Endothelial cell of umbilical vein (primary cell): ENCODE results near the gene LUC7L2. TPM values are rescaled to one million over a fixed set of nuclear protein-coding genes. Genes with fewer than 3 reads are reported as not detected.

Source experiments
- BruUV-seq: library from RNA; stranded (reverse); fragments of 400-500 nt; replicated peaks from 2 replicates; lab custom pipeline; 2021; lab: Mats Ljungman, UMichigan
- CTCF ChIA-PET: fragments of 300-600, 350-600 bp; sonication (Branson Sonifier 250); formaldehyde crosslinking; loops from one replicate; lab custom pipeline; 2021; ENCODE audit warnings: antibody characterized with exemption, inconsistent platforms; lab: Charles Lee
- POLR2A ChIA-PET: fragments of 300-600, 350-600 bp; sonication (Branson Sonifier 250); formaldehyde crosslinking; loops from one replicate; lab custom pipeline; 2021; ENCODE audit warnings: antibody characterized with exemption, inconsistent platforms; lab: Charles Lee
- DNase-seq: peaks from one replicate; pipeline ENCODE4 v3.0.0-alpha.2; 2011; ENCODE audit warnings: low read depth, low spot score
- FAIRE-seq: peaks from 2 replicates; lab custom pipeline; 2011; peaks lifted over from hg19 to GRCh38; lab: Jason Lieb, UNC
- H2AFZ ChIP-seq: 2 replicates; pipeline ENCODE4 v1.6.0; 2012; ENCODE audit warnings: low read depth, low read length, control low read depth, inconsistent platforms
- H3K27ac ChIP-seq: 2 replicates; pipeline ENCODE4 v1.5.1; 2011; ENCODE audit warnings: low read depth, mild to moderate bottlenecking, control low read depth, low read length, moderate library complexity; ENCODE audit not compliant: insufficient read depth
- H3K27me3 ChIP-seq, 2 experiments: 2 replicates each; pipeline versions ENCODE4 v1.6.0 to v1.6.1; 2011; ENCODE audit warnings: low read length in 2 of 2, mixed read lengths in 1 of 2; ENCODE audit not compliant: control insufficient read depth in 2 of 2, insufficient read depth in 2 of 2
- H3K36me3 ChIP-seq, 2 experiments: 2 replicates in 1 of 2; 3 replicates in 1 of 2; pipeline ENCODE4 v1.5.1; 2011; ENCODE audit warnings: low read length in 2 of 2, mild to moderate bottlenecking in 1 of 2, moderate library complexity in 1 of 2; ENCODE audit not compliant: control insufficient read depth in 2 of 2, insufficient read depth in 2 of 2; ENCODE audit errors: extremely low read depth in 1 of 2
- H3K4me1 ChIP-seq: 3 replicates; pipeline ENCODE4 v1.5.1; 2011; ENCODE audit warnings: mild to moderate bottlenecking, low read length; ENCODE audit not compliant: control insufficient read depth, insufficient read depth; ENCODE audit errors: extremely low read depth
- H3K4me2 ChIP-seq: 2 replicates; pipeline ENCODE4 v1.6.1; 2011; ENCODE audit warnings: low read length, control low read depth, mixed read lengths; ENCODE audit not compliant: insufficient read depth
- H3K4me3 ChIP-seq, 3 experiments: fragments of 200-600 bp in 1 of 3; sonication (generic), shearing (Covaris generic) in 1 of 3; replicated peaks in 1 of 3; 2 replicates each; pipeline ENCODE4 v1.5.1; 2011 to 2016; ENCODE audit warnings: control low read depth in 3 of 3, low read length in 3 of 3, mild to moderate bottlenecking in 2 of 3, inconsistent platforms in 1 of 3, low read depth in 1 of 3, moderate library complexity in 1 of 3; ENCODE audit not compliant: insufficient read depth in 1 of 3
- H3K79me2 ChIP-seq: 2 replicates; pipeline ENCODE4 v1.6.0; 2012; ENCODE audit warnings: low read length, inconsistent platforms; ENCODE audit not compliant: control insufficient read depth, insufficient read depth
- H3K9ac ChIP-seq: replicated peaks from 2 replicates; pipeline ENCODE3; 2011; ENCODE audit warnings: low read length, control low read depth; ENCODE audit not compliant: insufficient read depth; ENCODE audit errors: extremely low read depth
- H3K9me1 ChIP-seq: replicated peaks from 3 replicates; pipeline ENCODE4 v1.6.0; 2011; ENCODE audit warnings: mild to moderate bottlenecking, low read length; ENCODE audit not compliant: control insufficient read depth, insufficient read depth; ENCODE audit errors: extremely low read depth
- H3K9me3 ChIP-seq: replicated peaks from 2 replicates; pipeline ENCODE4 v1.5.1; 2012; ENCODE audit warnings: low read length, inconsistent platforms; ENCODE audit not compliant: control insufficient read depth, insufficient read depth
- H4K20me1 ChIP-seq: replicated peaks from 2 replicates; pipeline ENCODE3; 2011; ENCODE audit warnings: mild to moderate bottlenecking, low read length; ENCODE audit not compliant: control insufficient read depth, insufficient read depth; ENCODE audit errors: extremely low read depth
- EZH2 ChIP-seq: IDR thresholded peaks from 2 replicates; pipeline ENCODE4 v1.6.1; 2012; ENCODE audit warnings: borderline replicate concordance, low read depth, mild to moderate bottlenecking, moderate library complexity, low read length, inconsistent platforms; ENCODE audit not compliant: severe bottlenecking
- FOS ChIP-seq: IDR thresholded peaks from 2 replicates; pipeline ENCODE4 v1.6.1; 2011; ENCODE audit warnings: mild to moderate bottlenecking, low read length, moderate library complexity, borderline replicate concordance; ENCODE audit not compliant: insufficient read depth
- GATA2 ChIP-seq: IDR thresholded peaks from 2 replicates; pipeline ENCODE4 v1.7.0; 2011; ENCODE audit warnings: low read depth, mild to moderate bottlenecking, moderate library complexity, mixed read lengths, low read length; ENCODE audit not compliant: insufficient read length, insufficient read depth
- JUN ChIP-seq: IDR thresholded peaks from 2 replicates; pipeline ENCODE4 v1.6.1; 2011; ENCODE audit warnings: borderline replicate concordance, low read depth; ENCODE audit not compliant: insufficient read length, insufficient read depth
- MYC ChIP-seq: IDR thresholded peaks from one replicate; pipeline ENCODE4 v1.6.1; 2011; ENCODE audit warnings: mild to moderate bottlenecking, low read depth, low read length
- POLR2A ChIP-seq: IDR thresholded peaks from 2 replicates; pipeline ENCODE4 v1.6.1; 2012; ENCODE audit warnings: low read depth, mild to moderate bottlenecking, control low read depth, low read length
- POLR2AphosphoS5 ChIP-seq: IDR thresholded peaks from 2 replicates; pipeline ENCODE4 v1.6.1; 2012; ENCODE audit warnings: low read depth, mild to moderate bottlenecking, control low read depth, low read length, moderate library complexity; ENCODE audit not compliant: insufficient read depth
- dilution Hi-C: fragments of 300-500 bp; cut with MboI; formaldehyde crosslinking; loops from one replicate; pipeline ENCODE4 v1.15.0; 2019; ENCODE audit warnings: low sequenced_read_pairs; ENCODE audit not compliant: extremely low pct_ligation_motif_present
- intact Hi-C: fragments of 100-400 bp; cut with micrococcal nuclease; formaldehyde crosslinking; loops from one replicate; pipeline ENCODE4 v1.10.0; 2022
- polyA plus RNA-seq, 4 experiments: library from polyadenylated mRNA; depleted of rRNA in 3 of 4; stranded (reverse) in 3 of 4; unstranded in 1 of 4; fragments of >200 nt; gene quantifications; 2 replicates each; pipeline versions ENCODE4 v1.2.1 to v1.2.3, GENCODE V29; 2011 to 2012; ENCODE audit warnings: missing spikeins in 1 of 4
- total RNA-seq: library from RNA; stranded (reverse); gene quantifications from 2 replicates; pipeline ENCODE4 v1.2.3, GENCODE V29; 2021
- TF ChIP-seq, protein P1 (sequence below): IDR thresholded peaks from 2 replicates; pipeline ENCODE4 v1.6.1; 2011; ENCODE audit not compliant: insufficient read depth, insufficient read length
- TF ChIP-seq, protein P2 (sequence below), 2 donors: IDR thresholded peaks; 1 replicate in 1 of 2; 2 replicates in 1 of 2; pipeline ENCODE4 v1.5.1; 2011; ENCODE audit warnings: low read length in 2 of 2, mild to moderate bottlenecking in 2 of 2, moderate library complexity in 2 of 2, control low read depth in 1 of 2, inconsistent platforms in 1 of 2, low read depth in 1 of 2; ENCODE audit not compliant: insufficient read depth in 1 of 2; ENCODE audit errors: extremely low read depth in 1 of 2

LUC7L2 gene
- total and polyA plus RNA-seq, 2 donors (not counting 3 experiments of a cell fraction or from before 2014, with no cell fraction given), result 28.0 to 85.8 TPM

- Histone ChIP-seq H3K9me3 (no peaks in the 10 kb centered on the region), H3K36me3 (no peaks in the 10 kb centered on the region), H3K27ac (no peak overlapping the region), H2AFZ (no peak overlapping the region), H3K79me2 (no peaks in the 10 kb centered on the region), H3K9ac (no peak overlapping the region), H3K4me3 (no peak overlapping the region), H3K9me1 (no peaks in the 10 kb centered on the region), H4K20me1 (no peaks in the 10 kb centered on the region), H3K4me1 (no peaks in the 10 kb centered on the region), H3K4me2 (no peak overlapping the region), H3K27me3 (no peaks in the 10 kb centered on the region)
- TF ChIP-seq EZH2, result no peak
- TF ChIP-seq MYC, result no peak
- TF ChIP-seq FOS, result no peak
- no peak for TF ChIP-seq POLR2A
- TF ChIP-seq JUN, result no peak
- TF ChIP-seq, protein P1, sequence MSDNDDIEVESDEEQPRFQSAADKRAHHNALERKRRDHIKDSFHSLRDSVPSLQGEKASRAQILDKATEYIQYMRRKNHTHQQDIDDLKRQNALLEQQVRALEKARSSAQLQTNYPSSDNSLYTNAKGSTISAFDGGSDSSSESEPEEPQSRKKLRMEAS, result no peak
- TF ChIP-seq, protein P2, sequence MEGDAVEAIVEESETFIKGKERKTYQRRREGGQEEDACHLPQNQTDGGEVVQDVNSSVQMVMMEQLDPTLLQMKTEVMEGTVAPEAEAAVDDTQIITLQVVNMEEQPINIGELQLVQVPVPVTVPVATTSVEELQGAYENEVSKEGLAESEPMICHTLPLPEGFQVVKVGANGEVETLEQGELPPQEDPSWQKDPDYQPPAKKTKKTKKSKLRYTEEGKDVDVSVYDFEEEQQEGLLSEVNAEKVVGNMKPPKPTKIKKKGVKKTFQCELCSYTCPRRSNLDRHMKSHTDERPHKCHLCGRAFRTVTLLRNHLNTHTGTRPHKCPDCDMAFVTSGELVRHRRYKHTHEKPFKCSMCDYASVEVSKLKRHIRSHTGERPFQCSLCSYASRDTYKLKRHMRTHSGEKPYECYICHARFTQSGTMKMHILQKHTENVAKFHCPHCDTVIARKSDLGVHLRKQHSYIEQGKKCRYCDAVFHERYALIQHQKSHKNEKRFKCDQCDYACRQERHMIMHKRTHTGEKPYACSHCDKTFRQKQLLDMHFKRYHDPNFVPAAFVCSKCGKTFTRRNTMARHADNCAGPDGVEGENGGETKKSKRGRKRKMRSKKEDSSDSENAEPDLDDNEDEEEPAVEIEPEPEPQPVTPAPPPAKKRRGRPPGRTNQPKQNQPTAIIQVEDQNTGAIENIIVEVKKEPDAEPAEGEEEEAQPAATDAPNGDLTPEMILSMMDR (IDR thresholded peaks at IDR 0.05; ENCODE audit: extremely low read depth in 1 of 2, insufficient read depth in 1 of 2, low read depth in 1 of 2, low read length in 2 of 2), result no peak
- TF ChIP-seq POLR2AphosphoS5, result no peak
- TF ChIP-seq GATA2, result no peak
- ChIA-PET POLR2A (no interaction called here), CTCF (interaction anchor here (1.0 kb wide), 1 partner anchor 15 kb away, joined by 3 read pairs; no protein-coding TSS in a partner anchor)
- BruUV-seq, result no TSS peak
- dilution Hi-C loops, result no loop called here
- no peak for DNase-seq
- no peak for FAIRE-seq
- intact Hi-C loops, result no loop called here
Measured at GRCh38 chr7:139453673-139454321, 94.1 kb downstream of the LUC7L2 start.
